ENCODE measurements around the gene SLC15A3.

SLC15A3 gene

GRCh38 chr11:60951904-60952741, at the start of gene SLC15A3:
Gene SLC15A3 (minus strand): TSS chr11:60952176. CDS start chr11:60951551, 625 bp downstream.
- Histone ChIP-seq H3K27me3 (ENCODE audit: low read depth, low read length) (no peaks in the 10 kb centered on the region), H3K36me3 (replicated peaks; ENCODE audit: low read depth, low read length) (peaks cover 25% of the 10 kb centered on the region), H3K79me2 (ENCODE audit: low read length) (peaks cover 48% of the 10 kb centered on the region), H3K9me3 (ENCODE audit: insufficient read depth, low read length) (no peaks in the 10 kb centered on the region), H3K4me3 (ENCODE audit: low read length) (peak within 1 kb of the TSS; percentile 91), H4K20me1 (ENCODE audit: insufficient read depth, low read length) (peaks cover 34% of the 10 kb centered on the region), H3K4me2 (ENCODE audit: low read length) (peak within 1 kb of the TSS; percentile 98), H3K9ac (ENCODE audit: low read length) (peak within 1 kb of the TSS; percentile 98), H3K4me1 (ENCODE audit: low read length) (peaks cover 58% of the 10 kb centered on the region), H2AFZ (ENCODE audit: low read depth, low read length) (no peak within 1 kb of the TSS), H3K27ac (ENCODE audit: low read length) (peak within 1 kb of the TSS; percentile 96)
- no peak for TF ChIP-seq EZH2phosphoT487 (IDR thresholded peaks at IDR 0.05; ENCODE audit: low read depth)
- TF ChIP-seq CTCF (IDR thresholded peaks at IDR 0.05; ENCODE audit: low read depth, low read length), result no peak

DNA sequence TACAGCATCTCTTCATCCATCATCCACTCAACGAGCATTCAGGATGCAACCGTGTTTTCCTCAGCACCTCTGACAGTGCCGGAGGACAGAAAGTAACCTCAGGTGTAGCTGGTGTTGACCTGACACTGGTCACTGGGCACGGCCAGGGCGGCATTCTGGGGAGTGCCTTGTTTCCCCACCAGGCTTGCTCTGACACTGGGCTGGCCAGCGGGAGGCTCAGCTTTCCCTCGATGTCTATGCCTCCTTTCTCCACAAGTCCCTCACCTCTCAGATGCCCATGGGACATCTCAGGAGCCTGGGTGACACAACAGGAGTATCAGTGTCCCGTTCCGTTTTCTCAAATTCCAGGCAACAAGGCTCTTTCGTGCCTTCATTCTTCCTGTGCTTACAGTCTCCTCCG, 48.5 kb upstream of the SLC15A3 start:
- no peaks in the 10 kb centered on the region for H3K36me3 ChIP-seq (replicated peaks; ENCODE audit: low read depth, low read length)
- no peak overlapping the region for H3K4me3 ChIP-seq (ENCODE audit: low read length)
- H4K20me1 ChIP-seq (ENCODE audit: insufficient read depth, low read length), result no peaks in the 10 kb centered on the region
- H2AFZ ChIP-seq (ENCODE audit: low read depth, low read length), result no peak overlapping the region
- H3K4me2 ChIP-seq (ENCODE audit: low read length), result no peak overlapping the region
- no peaks in the 10 kb centered on the region for H3K9me3 ChIP-seq (ENCODE audit: insufficient read depth, low read length)
- H3K4me1 ChIP-seq (ENCODE audit: low read length), result no peaks in the 10 kb centered on the region
- TF ChIP-seq EZH2phosphoT487 (IDR thresholded peaks at IDR 0.05; ENCODE audit: low read depth), result no peak
- no peak for TF ChIP-seq CTCF (IDR thresholded peaks at IDR 0.05; ENCODE audit: low read depth, low read length)
- no peak overlapping the region for H3K27ac ChIP-seq (ENCODE audit: low read length)
- no peaks in the 10 kb centered on the region for H3K79me2 ChIP-seq (ENCODE audit: low read length)
- H3K9ac ChIP-seq (ENCODE audit: low read length), result no peak overlapping the region
- no peaks in the 10 kb centered on the region; the same call in 1 of the 2 replicates for H3K27me3 ChIP-seq (ENCODE audit: low read depth, low read length)

DNA sequence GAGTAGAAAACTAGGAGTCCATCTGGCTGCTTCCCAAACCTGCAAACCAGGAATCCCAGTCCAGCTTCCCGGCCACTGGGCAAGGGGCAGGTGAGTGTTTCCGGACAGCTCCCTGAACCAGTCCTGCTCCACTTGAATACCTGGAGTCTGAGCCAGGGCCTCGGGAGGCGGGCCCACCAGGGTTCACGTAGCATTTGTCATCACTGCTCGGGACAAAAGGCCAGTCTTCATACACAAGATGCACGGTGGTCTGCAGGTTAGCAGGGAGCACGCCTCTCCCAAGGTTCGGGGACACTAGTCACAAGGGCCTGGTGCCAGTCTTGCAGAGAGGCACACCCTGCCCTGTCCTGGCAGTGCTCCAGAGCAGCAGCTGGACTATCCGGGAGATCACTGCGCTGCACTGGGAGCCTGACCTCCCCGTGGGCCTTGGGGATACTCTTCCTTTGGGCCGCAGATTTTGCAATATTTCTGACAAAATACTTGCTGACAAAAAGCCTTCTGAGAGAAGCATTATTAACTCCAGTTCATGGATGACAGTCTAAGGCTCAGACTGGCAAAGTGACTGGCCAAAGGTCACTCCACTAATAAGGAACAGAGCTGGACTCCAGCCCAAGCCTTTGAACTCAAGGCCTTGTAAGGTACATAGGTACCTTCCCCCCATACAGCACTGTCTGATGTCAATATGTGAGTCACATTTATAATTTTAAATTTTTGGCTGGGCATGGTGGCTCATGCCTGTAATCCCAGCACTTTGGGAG, 44.6 kb upstream of the SLC15A3 start:
- Histone ChIP-seq H3K4me2 (ENCODE audit: low read length) (no peak overlapping the region), H4K20me1 (ENCODE audit: insufficient read depth, low read length) (no peaks in the 10 kb centered on the region), H2AFZ (ENCODE audit: low read depth, low read length) (no peak overlapping the region), H3K27me3 (ENCODE audit: low read depth, low read length) (peaks cover 11% of the 10 kb centered on the region), H3K79me2 (ENCODE audit: low read length) (no peaks in the 10 kb centered on the region), H3K4me1 (ENCODE audit: low read length) (no peaks in the 10 kb centered on the region), H3K9ac (ENCODE audit: low read length) (no peak overlapping the region), H3K9me3 (ENCODE audit: insufficient read depth, low read length) (no peaks in the 10 kb centered on the region), H3K27ac (ENCODE audit: low read length) (no peak overlapping the region), H3K4me3 (ENCODE audit: low read length) (no peak overlapping the region), H3K36me3 (replicated peaks; ENCODE audit: low read depth, low read length) (no peaks in the 10 kb centered on the region)
- TF ChIP-seq CTCF (IDR thresholded peaks at IDR 0.05; ENCODE audit: low read depth, low read length) (no peak), EZH2phosphoT487 (IDR thresholded peaks at IDR 0.05; ENCODE audit: low read depth) (no peak)

- TF ChIP-seq EZH2phosphoT487 (IDR thresholded peaks at IDR 0.05; ENCODE audit: low read depth) (no peak), CTCF (IDR thresholded peaks at IDR 0.05; ENCODE audit: low read depth, low read length) (no peak)
- H3K4me1 ChIP-seq (ENCODE audit: low read length), result no peaks in the 10 kb centered on the region
- H3K36me3 ChIP-seq (replicated peaks; ENCODE audit: low read depth, low read length), result no peaks in the 10 kb centered on the region
- no peaks in the 10 kb centered on the region for H4K20me1 ChIP-seq (ENCODE audit: insufficient read depth, low read length)
- no peak overlapping the region for H2AFZ ChIP-seq (ENCODE audit: low read depth, low read length)
- H3K4me3 ChIP-seq (ENCODE audit: low read length), result no peak overlapping the region
- H3K27me3 ChIP-seq (ENCODE audit: low read depth, low read length), result peaks cover 11% of the 10 kb centered on the region
- H3K9me3 ChIP-seq (ENCODE audit: insufficient read depth, low read length), result no peaks in the 10 kb centered on the region
- no peak overlapping the region for H3K4me2 ChIP-seq (ENCODE audit: low read length)
- no peak overlapping the region for H3K27ac ChIP-seq (ENCODE audit: low read length)
- H3K9ac ChIP-seq (ENCODE audit: low read length), result no peak overlapping the region
- no peaks in the 10 kb centered on the region for H3K79me2 ChIP-seq (ENCODE audit: low read length)
Observed at GRCh38 chr11:60995798-60996197, 43.8 kb upstream of the SLC15A3 start.
